GM19025 (cell line): ENCODE measurements around the gene ANKRD13A.
A peak's percentile ranks its signal among the peaks of the same experiment; 100 is the strongest.
"Not testable (repeated sequence)": the region's sequence is repeated elsewhere in the genome, so short reads cannot be mapped to it uniquely, and the experiment has no call there.

Experiments
- ATAC-seq: cut with Tn5 transposase; IDR thresholded peaks from one replicate; pipeline ENCODE4 v1.9.1; 2021; ENCODE audit warnings: mild to moderate bottlenecking, low read depth, moderate library complexity; ENCODE audit not compliant: unreplicated experiment

The ANKRD13A gene

GRCh38 chr12:110074089-110074488, 74.9 kb downstream of the ANKRD13A start:
- no peak for ATAC-seq

GRCh38 chr12:110075880-110076279, 76.7 kb downstream of the ANKRD13A start:
- no peak for ATAC-seq

- no peak for ATAC-seq
Measured at GRCh38 chr12:110077800-110078199, 78.6 kb downstream of the ANKRD13A start.

GRCh38 chr12:110079477-110080400, 80.5 kb downstream of the ANKRD13A start:
- peak; percentile 88 for ATAC-seq

GRCh38 chr12:110080410-110080809, 81.2 kb downstream of the ANKRD13A start:
- ATAC-seq, result no peak

- no peak for ATAC-seq
Measured at GRCh38 chr12:110084314-110085015, 85.2 kb downstream of the ANKRD13A start.

GRCh38 chr12:110088216-110088615, 89.0 kb downstream of the ANKRD13A start:
- ATAC-seq, result not testable (repeated sequence)

- ATAC-seq, result no peak
Measured at GRCh38 chr12:110088936-110089335, 89.7 kb downstream of the ANKRD13A start.
